Measurements from ENCODE around the gene MARCHF10.

The MARCHF10 gene

GRCh38 chr17:62751060-62751691, 56.9 kb downstream of the MARCHF10 start:
- no peak for DNase-seq

- no peak for DNase-seq
Observed at GRCh38 chr17:62750631-62751051, 57.5 kb downstream of the MARCHF10 start.

GRCh38 chr17:62749926-62750325, 58.2 kb downstream of the MARCHF10 start:
- no peak for DNase-seq

- DNase-seq, result no peak
Observed at GRCh38 chr17:62746941-62747340, 61.2 kb downstream of the MARCHF10 start.

GRCh38 chr17:62745806-62746205, 62.3 kb downstream of the MARCHF10 start:
- no peak for DNase-seq

DNA sequence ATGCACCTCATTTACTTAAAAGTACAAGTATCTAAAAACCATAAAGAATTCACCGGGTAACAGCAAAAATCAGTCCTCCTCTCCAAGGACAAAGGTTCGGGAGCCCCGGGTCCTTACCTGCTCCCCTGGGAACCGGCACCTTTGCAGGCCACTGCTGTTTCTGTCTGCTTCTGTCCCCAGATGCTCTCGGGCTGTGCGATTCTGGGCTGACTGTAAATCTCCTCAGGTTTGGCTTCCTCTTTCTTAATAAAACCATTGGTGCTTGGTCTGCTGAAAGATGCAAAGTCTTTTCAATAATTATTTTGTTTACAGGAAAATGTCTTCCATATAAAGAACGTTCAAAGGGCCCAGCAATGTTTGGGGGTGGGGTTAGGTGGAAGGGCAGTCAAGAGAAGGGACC, 63.9 kb downstream of the MARCHF10 start:
- no peak for DNase-seq

GRCh38 chr17:62741290-62741689, 66.8 kb downstream of the MARCHF10 start:
- DNase-seq, result no peak

GRCh38 chr17:62739645-62740388, 68.3 kb downstream of the MARCHF10 start:
- DNase-seq, result no peak

DNA sequence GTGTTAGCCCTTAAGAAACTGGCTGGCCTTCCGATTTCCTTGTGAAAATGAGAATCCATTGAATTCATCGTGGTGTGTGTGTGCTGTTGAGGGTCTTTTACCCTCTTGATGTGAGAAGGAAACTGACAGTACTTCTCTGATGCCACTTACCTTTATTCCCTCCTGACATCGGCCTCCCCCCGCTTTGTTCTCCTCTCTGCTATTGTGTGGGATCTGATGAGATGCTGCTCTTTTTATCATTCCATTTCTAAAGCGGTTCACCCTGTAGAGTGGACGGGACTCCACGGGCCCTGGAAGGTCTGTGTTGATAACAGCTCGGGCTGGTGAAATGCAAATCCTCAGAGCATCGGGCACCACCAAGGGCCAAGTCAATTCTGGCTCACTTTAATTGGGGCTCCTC, 69.8 kb downstream of the MARCHF10 start:
- no peak for DNase-seq

DNA sequence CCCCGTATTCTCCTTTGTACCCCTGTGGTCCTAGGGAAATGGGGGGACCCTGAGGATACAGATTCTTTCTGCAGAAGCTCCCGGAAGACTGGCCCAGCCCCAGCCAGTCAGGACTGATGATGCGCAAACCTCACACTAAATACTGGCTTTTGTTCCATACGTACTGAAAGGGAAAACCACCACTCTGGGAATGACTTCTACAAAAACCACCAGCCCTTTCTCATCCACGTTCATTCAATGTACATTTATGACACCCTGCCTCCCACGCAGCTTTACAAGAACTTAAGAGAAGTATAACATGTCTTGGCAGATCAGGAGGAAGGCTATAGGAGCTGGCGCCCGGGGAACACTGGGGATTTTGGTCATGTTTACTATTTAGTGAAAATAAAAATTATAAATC, 70.6 kb downstream of the MARCHF10 start:
- no peak for DNase-seq

GRCh38 chr17:62735044-62735651, 73.0 kb downstream of the MARCHF10 start:
- DNase-seq, result no peak

DNA sequence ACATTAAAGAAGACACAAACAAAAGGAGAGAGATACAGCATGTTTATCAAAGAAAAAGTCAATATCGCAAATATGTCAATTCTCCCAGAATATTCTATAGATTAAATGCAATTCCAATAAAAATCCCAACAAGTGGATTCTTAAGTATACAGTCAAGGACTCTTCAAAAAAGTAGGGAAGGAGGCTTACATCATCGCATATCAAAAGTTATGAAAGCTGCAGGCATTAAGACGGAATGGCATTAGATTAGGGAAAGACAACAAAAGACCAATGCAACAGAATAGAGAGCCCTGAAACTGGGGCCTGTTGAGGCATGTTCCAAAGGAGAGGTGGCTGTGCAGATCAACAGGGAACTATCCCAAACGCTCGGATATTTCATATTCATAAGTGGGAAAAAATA, 76.0 kb downstream of the MARCHF10 start:
- DNase-seq, result no peak

- no peak for DNase-seq
Observed at GRCh38 chr17:62727916-62728672, 80.0 kb downstream of the MARCHF10 start.

DNA sequence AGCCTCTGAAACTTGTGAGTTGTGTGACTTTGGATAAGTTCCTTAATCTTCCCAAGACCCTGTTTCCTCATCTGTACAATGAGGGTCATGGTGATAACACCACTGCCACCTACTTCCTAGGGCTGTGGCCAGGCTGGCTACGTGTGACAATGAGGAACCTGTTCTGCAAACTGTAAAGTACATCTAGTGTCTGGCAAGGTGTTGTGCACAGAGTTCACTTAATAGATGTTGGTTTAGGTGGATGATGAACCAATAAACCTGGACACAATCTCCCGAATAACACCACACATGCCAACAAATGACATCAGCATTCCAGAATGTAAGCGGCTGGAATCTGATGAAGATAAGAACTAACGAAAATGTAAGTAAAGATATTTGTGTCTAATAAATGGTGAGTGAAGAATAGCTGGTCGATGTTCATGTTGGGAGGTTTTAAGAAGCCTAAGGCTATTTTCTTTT, 82.3 kb downstream of the MARCHF10 start:
- peak; percentile 65 for DNase-seq

GRCh38 chr17:62724398-62725146, 83.5 kb downstream of the MARCHF10 start:
- peak; percentile 8 for DNase-seq

DNA sequence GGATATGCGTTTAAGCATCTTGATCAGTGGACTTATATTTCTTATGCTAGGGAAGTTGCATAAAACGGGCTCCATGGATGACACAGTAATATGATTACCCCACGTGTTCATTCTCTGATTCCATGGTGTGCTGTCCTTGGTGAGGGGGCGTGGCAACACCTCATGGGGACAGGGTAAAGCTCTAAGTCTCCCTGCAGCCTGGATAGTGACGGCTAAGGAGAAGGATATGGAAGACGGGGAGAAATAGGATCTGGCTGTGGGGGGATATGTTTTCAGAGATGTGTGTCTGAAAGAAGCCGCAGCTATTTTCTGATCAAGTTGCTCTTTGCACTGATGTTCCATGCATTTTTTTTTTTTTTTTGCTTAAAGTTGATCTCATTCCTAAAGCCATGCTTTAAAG, 84.3 kb downstream of the MARCHF10 start:
- DNase-seq, result no peak

DNA sequence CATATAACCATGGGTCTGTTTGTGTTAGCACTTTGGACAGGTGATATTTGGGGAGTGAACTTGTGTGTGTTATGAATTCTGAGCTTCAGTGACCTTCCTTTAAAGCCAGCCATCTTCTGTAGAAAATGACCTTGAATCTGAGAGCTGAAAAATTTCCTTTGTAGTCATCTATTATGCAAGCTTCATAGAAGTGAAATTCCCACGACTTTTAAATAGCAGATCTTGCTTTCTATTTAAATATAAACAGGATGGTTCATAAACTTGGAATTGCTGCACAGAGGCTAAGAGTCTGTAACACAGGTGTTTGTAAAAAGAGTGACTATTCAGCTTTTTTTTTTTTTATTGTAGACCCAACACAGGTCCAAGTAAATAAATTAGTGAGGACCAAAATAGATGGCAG, 85.5 kb downstream of the MARCHF10 start:
- DNase-seq, result no peak

- peak; percentile 15 for DNase-seq
Observed at GRCh38 chr17:62720126-62720850, 87.8 kb downstream of the MARCHF10 start.

DNA sequence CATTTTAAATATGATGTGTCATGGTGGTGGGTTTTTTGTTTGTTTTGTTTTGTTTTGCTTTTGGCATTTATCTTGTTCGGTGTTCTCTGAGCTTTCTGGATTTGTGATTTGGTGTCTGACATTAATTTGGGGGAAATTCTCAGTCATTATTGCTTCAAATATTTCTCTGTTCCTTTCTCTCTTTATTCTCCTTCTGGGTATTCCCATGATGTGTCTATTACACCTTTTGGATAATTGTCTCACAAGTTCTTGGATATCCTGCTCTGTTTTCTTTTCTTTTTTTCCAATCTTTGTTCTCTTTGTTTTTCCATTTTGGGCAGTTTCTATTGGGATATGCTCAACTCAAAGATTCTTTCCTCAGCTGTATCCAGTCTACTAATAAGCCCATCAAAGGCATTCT, 88.5 kb downstream of the MARCHF10 start:
- DNase-seq, result no peak

DNA sequence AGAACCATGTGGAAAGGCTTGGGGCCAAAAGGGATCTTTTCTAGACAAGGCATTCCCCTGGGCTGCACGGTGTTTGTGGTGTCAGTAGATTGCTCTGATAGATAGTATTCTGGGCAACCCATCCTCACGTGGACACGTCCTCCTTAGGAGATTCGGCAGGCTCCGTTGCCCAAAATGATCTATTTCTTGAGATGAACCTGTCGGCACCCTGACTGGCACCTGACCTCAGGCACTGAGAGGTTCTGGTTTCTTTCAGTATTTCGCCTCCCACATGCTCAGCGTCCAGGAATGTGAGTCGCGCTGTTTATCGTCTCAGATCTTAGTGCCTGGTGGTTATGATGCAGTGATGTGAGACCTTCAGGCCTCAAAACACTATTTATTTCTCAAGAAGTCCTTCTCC, 89.7 kb downstream of the MARCHF10 start:
- DNase-seq, result no peak

DNA sequence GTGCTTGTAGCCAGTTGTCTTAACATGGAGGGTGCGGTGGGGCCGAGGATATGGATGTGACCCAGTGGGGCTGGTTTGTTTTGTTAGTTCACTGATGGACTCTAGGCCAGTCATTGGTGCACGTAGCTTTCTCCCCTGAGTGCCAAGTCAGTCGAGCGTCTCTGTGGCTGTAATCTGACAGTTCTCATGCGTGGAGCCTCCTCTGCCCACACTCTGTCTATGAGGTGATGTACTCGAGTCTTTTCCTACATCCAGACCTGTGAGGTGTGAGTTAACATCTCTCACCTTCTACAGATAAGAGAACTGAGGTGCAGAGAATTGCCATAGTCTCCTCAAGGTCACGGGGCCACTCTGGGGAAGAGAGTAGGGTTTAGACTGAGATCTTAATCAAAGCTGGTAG, 90.2 kb downstream of the MARCHF10 start:
- no peak for DNase-seq

GRCh38 chr17:62717589-62717855, 90.6 kb downstream of the MARCHF10 start:
- DNase-seq, result no peak
